Measurements from ENCODE around the gene P3H3.

Gene P3H3

GRCh38 chr12:6867413-6868210, 39.4 kb downstream of the P3H3 start, which contains the start of gene TPI1 (continued):
- TF ChIP-seq ZNF354C (tag by site-specific recombination; IDR thresholded peaks at IDR 0.05; ENCODE audit: borderline replicate concordance, low read depth) (no peak), ZNF76 (tag by site-specific recombination; IDR thresholded peaks at IDR 0.05; ENCODE audit: borderline replicate concordance, low read depth) (peak; percentile 64; the same call in 1 of the 2 replicates), EGR2 (tag by site-specific recombination; IDR thresholded peaks at IDR 0.05; ENCODE audit: low read depth) (peak; percentile 68; the same call in 1 of the 2 replicates), ZFP69B (tag by site-specific recombination; IDR thresholded peaks at IDR 0.05) (peak; percentile 26; the same call in 1 of the 2 replicates), ZNF146 (tag by site-specific recombination; IDR thresholded peaks at IDR 0.05) (0 out of 2 replicates have a peak, but pooled peaks have one; percentile 1), ZFHX2 (tag by site-specific recombination; conservative IDR thresholded peaks at IDR 0.05) (peak; percentile 92), ZNF513 (tag by site-specific recombination; IDR thresholded peaks at IDR 0.05) (no peak), KLF17 (tag by site-specific recombination; IDR thresholded peaks at IDR 0.05) (0 out of 2 replicates have a peak, but pooled peaks have one; percentile 50), SP7 (tag by site-specific recombination; IDR thresholded peaks at IDR 0.05) (peak; percentile 48; the same call in 1 of the 2 replicates), ZNF677 (tag by site-specific recombination; IDR thresholded peaks at IDR 0.05) (no peak), ZNF610 (tag by site-specific recombination; IDR thresholded peaks at IDR 0.05; ENCODE audit: borderline replicate concordance) (no peak), WT1 (tag by site-specific recombination; IDR thresholded peaks at IDR 0.05) (no peak), ZNF521 (tag by site-specific recombination; IDR thresholded peaks at IDR 0.05) (no peak), ZNF391 (tag by site-specific recombination; IDR thresholded peaks at IDR 0.05; ENCODE audit: borderline replicate concordance, low read depth) (peak; percentile 82; the same call in 1 of the 2 replicates), SETDB1 (IDR thresholded peaks at IDR 0.05; ENCODE audit: insufficient read length, low read length) (no peak), ZNF555 (tag by site-specific recombination; conservative IDR thresholded peaks at IDR 0.05) (no peak), ZNF768 (tag by site-specific recombination; IDR thresholded peaks at IDR 0.05) (peak; percentile 8; the same call in 1 of the 2 replicates), ZNF629 (tag by site-specific recombination; IDR thresholded peaks at IDR 0.05) (no peak; the same call in 1 of the 2 replicates), GLI4 (tag by site-specific recombination; IDR thresholded peaks at IDR 0.05) (no peak), GLIS2 (tag by site-specific recombination; IDR thresholded peaks at IDR 0.05) (peak; percentile 93), IKZF3 (tag by site-specific recombination; IDR thresholded peaks at IDR 0.05) (no peak; the same call in 1 of the 2 replicates), ZBTB10 (tag by site-specific recombination; IDR thresholded peaks at IDR 0.05) (no peak), ZIC2 (tag by site-specific recombination; IDR thresholded peaks at IDR 0.05) (peak; percentile 52), ZNF585B (tag by site-specific recombination; IDR thresholded peaks at IDR 0.05) (0 out of 2 replicates have a peak, but pooled peaks have one; percentile 28)
- TF ChIP-seq, protein P1, sequence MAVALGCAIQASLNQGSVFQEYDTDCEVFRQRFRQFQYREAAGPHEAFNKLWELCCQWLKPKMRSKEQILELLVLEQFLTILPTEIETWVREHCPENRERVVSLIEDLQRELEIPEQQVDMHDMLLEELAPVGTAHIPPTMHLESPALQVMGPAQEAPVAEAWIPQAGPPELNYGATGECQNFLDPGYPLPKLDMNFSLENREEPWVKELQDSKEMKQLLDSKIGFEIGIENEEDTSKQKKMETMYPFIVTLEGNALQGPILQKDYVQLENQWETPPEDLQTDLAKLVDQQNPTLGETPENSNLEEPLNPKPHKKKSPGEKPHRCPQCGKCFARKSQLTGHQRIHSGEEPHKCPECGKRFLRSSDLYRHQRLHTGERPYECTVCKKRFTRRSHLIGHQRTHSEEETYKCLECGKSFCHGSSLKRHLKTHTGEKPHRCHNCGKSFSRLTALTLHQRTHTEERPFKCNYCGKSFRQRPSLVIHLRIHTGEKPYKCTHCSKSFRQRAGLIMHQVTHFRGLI (tag by site-specific recombination; IDR thresholded peaks at IDR 0.05) = no peak
- TF ChIP-seq, protein P2, sequence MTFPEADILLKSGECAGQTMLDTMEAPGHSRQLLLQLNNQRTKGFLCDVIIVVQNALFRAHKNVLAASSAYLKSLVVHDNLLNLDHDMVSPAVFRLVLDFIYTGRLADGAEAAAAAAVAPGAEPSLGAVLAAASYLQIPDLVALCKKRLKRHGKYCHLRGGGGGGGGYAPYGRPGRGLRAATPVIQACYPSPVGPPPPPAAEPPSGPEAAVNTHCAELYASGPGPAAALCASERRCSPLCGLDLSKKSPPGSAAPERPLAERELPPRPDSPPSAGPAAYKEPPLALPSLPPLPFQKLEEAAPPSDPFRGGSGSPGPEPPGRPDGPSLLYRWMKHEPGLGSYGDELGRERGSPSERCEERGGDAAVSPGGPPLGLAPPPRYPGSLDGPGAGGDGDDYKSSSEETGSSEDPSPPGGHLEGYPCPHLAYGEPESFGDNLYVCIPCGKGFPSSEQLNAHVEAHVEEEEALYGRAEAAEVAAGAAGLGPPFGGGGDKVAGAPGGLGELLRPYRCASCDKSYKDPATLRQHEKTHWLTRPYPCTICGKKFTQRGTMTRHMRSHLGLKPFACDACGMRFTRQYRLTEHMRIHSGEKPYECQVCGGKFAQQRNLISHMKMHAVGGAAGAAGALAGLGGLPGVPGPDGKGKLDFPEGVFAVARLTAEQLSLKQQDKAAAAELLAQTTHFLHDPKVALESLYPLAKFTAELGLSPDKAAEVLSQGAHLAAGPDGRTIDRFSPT (tag by site-specific recombination; IDR thresholded peaks at IDR 0.05) = 0 out of 2 replicates have a peak, but pooled peaks have one; percentile 32
- TF ChIP-seq, protein P3, sequence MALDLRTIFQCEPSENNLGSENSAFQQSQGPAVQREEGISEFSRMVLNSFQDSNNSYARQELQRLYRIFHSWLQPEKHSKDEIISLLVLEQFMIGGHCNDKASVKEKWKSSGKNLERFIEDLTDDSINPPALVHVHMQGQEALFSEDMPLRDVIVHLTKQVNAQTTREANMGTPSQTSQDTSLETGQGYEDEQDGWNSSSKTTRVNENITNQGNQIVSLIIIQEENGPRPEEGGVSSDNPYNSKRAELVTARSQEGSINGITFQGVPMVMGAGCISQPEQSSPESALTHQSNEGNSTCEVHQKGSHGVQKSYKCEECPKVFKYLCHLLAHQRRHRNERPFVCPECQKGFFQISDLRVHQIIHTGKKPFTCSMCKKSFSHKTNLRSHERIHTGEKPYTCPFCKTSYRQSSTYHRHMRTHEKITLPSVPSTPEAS (tag by site-specific recombination; IDR thresholded peaks at IDR 0.05) = no peak
